WERI-Rb-1 (cell line): ENCODE data around the gene RPRD1B.

Experiments
- DNase-seq: peaks from one replicate; pipeline ENCODE4 v3.0.0-alpha.2; 2020
- H3K27ac ChIP-seq: fragments of 250-450 bp; sonication (Bioruptor Pico); 2 replicates; pipeline ENCODE4 v1.5.1; 2020; ENCODE audit warnings: mild to moderate bottlenecking, moderate library complexity
- H3K27me3 ChIP-seq: fragments of 250-450 bp; sonication (Bioruptor Pico); 2 replicates; pipeline ENCODE4 v1.5.1; 2021; ENCODE audit warnings: mild to moderate bottlenecking, low read depth, moderate library complexity; ENCODE audit not compliant: insufficient read depth, severe bottlenecking
- H3K36me3 ChIP-seq: fragments of 250-450 bp; sonication (Bioruptor Pico); 2 replicates; pipeline ENCODE4 v1.5.1; 2020; ENCODE audit warnings: mild to moderate bottlenecking, moderate library complexity
- H3K4me3 ChIP-seq: 2 replicates; pipeline ENCODE4 v1.5.1; 2011; ENCODE audit warnings: low read depth, mild to moderate bottlenecking, control low read depth, low read length
- H3K9me3 ChIP-seq: fragments of 250-450 bp; sonication (Bioruptor Pico); 2 replicates; pipeline ENCODE4 v1.5.1; 2021; ENCODE audit warnings: mild to moderate bottlenecking, moderate library complexity; ENCODE audit not compliant: severe bottlenecking
- TF ChIP-seq, protein P1 (sequence below): IDR thresholded peaks from 2 replicates; pipeline ENCODE4 v1.5.1; 2011; ENCODE audit warnings: low read depth, mild to moderate bottlenecking, control low read depth, inconsistent platforms, low read length

RPRD1B gene

DNA sequence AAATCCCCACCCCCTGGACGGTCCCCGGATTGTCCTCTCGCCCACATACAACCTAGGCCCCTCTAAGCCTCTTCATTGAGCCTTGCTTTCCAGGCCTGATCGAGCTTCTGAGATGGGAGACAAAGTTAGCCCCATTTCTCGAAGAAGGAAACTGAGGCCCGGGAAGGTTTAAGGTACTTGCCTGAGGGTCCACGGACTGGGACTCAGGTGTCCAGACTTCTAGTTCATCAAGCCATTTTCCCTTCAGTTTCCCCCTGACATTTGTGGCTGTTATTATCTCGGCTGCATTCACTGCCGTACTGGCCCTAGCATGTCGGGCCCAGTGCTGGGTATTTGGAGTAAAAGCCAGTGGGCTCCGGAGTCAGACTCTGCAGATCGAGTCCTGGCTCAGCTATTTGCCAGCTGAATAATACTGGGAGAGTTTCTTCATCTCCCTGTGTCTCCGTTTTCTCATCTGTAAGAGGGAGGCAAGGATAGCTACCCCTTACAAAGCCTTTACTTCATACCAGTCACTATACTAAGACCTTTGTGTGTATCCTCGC is 633 bp downstream of the RPRD1B start:
- no peaks in the 10 kb centered on the region for H3K9me3 ChIP-seq
- H3K27ac ChIP-seq, result peak overlapping the region; percentile 99
- no peak for DNase-seq
- peaks cover 54% of the 10 kb centered on the region for H3K36me3 ChIP-seq
- TF ChIP-seq, protein P1, sequence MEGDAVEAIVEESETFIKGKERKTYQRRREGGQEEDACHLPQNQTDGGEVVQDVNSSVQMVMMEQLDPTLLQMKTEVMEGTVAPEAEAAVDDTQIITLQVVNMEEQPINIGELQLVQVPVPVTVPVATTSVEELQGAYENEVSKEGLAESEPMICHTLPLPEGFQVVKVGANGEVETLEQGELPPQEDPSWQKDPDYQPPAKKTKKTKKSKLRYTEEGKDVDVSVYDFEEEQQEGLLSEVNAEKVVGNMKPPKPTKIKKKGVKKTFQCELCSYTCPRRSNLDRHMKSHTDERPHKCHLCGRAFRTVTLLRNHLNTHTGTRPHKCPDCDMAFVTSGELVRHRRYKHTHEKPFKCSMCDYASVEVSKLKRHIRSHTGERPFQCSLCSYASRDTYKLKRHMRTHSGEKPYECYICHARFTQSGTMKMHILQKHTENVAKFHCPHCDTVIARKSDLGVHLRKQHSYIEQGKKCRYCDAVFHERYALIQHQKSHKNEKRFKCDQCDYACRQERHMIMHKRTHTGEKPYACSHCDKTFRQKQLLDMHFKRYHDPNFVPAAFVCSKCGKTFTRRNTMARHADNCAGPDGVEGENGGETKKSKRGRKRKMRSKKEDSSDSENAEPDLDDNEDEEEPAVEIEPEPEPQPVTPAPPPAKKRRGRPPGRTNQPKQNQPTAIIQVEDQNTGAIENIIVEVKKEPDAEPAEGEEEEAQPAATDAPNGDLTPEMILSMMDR, result no peak
- H3K27me3 ChIP-seq, result no peaks in the 10 kb centered on the region
- peak overlapping the region; percentile 100 for H3K4me3 ChIP-seq

DNA sequence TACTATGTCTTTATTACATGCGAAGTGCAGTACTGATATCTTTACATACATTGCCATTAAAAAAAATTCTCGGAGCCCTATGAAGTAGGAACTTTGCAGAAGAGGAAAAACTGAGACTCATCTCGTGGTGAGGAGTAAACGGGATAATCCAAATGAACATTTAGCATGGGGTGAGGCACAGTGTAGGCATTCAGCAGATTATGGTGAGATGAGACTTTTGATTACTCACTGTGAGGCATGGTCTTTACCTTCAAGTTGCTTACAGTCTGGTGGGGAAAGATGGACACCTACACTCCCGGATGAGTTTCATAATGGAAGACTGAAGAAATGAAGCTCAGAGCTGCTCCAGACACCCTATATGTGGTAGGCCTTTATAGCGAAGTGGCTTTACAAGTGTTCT is 1.4 kb downstream of the RPRD1B start:
- peaks cover 58% of the 10 kb centered on the region for H3K36me3 ChIP-seq
- no peaks in the 10 kb centered on the region for H3K9me3 ChIP-seq
- no peak overlapping the region for H3K27ac ChIP-seq
- H3K4me3 ChIP-seq, result no peak overlapping the region
- DNase-seq, result no peak
- TF ChIP-seq, protein P1, result no peak
- no peaks in the 10 kb centered on the region for H3K27me3 ChIP-seq

DNA sequence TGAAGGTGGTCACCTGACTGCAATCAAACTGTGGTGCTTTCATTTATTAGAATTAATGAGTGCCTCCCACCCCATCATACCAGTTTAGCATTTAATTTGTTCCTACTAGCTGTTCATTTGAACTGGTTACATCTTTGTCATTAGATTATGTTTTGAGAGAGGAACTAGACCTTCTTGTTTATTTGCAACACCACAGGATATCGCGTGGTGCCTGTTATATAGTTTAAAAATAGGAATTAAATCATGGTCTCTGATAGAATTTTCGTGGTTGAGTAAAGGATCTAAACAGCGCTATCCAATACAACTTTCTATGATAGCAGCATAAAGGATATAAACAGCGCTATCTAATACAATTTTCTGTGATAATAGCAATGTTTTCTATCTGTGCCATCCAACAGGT is 2.8 kb downstream of the RPRD1B start:
- H3K4me3 ChIP-seq, result no peak overlapping the region
- no peak for DNase-seq
- H3K36me3 ChIP-seq, result peaks cover 68% of the 10 kb centered on the region
- no peak overlapping the region for H3K27ac ChIP-seq
- TF ChIP-seq, protein P1, result no peak
- H3K9me3 ChIP-seq, result no peaks in the 10 kb centered on the region
- no peaks in the 10 kb centered on the region for H3K27me3 ChIP-seq

DNA sequence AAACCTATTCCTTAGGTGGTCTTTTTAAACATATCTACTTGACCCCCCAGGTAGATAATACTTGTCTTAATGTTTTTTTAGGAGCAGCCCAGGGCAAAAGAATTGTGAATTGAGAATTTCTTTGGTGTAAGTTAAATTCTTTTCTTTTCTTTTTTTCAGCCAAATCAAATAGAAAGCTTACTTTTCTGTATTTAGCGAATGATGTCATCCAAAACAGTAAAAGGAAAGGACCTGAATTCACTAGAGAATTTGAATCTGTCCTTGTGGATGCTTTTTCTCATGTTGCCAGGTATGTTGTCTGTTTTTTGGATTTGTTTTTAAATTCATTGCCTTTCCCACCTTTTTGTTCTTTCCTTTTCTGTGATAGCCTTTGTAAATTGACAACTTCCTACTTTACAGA is 6.7 kb downstream of the RPRD1B start:
- H3K27ac ChIP-seq, result no peak overlapping the region
- no peak for DNase-seq
- H3K36me3 ChIP-seq, result peaks cover 83% of the 10 kb centered on the region
- TF ChIP-seq, protein P1, result no peak
- H3K4me3 ChIP-seq, result no peak overlapping the region
- H3K27me3 ChIP-seq, result no peaks in the 10 kb centered on the region
- no peaks in the 10 kb centered on the region for H3K9me3 ChIP-seq

DNA sequence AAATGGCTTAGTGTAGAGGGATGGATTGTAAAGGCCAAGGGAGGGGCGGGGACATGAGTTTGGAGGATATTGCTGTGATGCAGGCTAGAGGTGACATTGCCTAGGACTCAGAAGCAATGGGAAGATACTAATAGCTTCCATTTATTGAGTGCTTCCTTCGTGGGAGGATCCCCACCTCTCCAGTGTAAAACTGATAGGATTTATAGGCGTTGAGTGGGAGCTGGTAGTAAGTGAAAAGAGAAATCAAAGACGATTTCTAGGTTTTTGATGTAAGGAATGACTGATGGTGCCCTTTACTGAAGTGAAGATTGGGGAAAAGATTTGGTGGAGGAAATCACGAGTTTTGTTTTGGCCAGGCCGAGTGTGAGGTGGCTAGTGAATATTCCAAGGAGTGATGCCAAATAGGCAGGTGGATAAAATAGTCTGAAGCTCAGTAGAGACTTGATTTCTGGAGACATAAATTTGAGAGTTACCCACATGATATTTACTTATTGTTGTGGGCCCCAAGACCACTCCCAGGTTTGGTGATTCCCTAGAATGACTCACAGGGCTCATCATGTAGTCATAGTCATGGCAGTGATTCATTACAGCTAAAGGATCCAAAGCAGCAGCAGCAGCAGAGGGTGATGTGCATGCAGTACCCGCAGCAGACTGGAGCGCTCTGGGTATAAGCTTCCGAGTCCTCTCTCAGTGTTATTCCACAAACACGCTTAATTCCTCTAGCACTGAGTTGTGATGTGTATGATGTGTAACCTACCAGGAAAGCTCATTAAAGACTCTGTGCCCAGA is 10.2 kb downstream of the RPRD1B start:
- Histone ChIP-seq H3K36me3 (peaks cover 78% of the 10 kb centered on the region), H3K4me3 (no peak overlapping the region), H3K9me3 (no peaks in the 10 kb centered on the region), H3K27me3 (no peaks in the 10 kb centered on the region), H3K27ac (no peak overlapping the region)
- TF ChIP-seq, protein P1, result no peak
- DNase-seq, result no peak
